BJ (cell line): ENCODE measurements around the gene SARDH. TPM values are rescaled to one million over a fixed set of nuclear protein-coding genes. Genes with fewer than 3 reads are reported as not detected.

Source experiments
- CTCF ChIA-PET: fragments of 350-600 bp; formaldehyde crosslinking; extraction: SDS; loops from one replicate; lab custom pipeline; 2021; ENCODE audit warnings: antibody characterized with exemption, inconsistent platforms; lab: Yijun Ruan, JAX
- POLR2A ChIA-PET: fragments of 300-600 bp; sonication (Branson Sonifier 250); formaldehyde crosslinking; extraction: SDS; loops from one replicate; lab custom pipeline; 2021; ENCODE audit warnings: antibody characterized with exemption; lab: Charles Lee
- DNase-seq: peaks from one replicate; pipeline ENCODE4 v3.0.0-alpha.2; 2011; ENCODE audit warnings: low read depth
- H3K27me3 ChIP-seq: 2 replicates; pipeline ENCODE4 v1.6.0; 2011; ENCODE audit warnings: low read length; ENCODE audit not compliant: control insufficient read depth, insufficient read depth
- H3K36me3 ChIP-seq: 2 replicates; pipeline ENCODE4 v1.5.1; 2011; ENCODE audit warnings: low read length; ENCODE audit not compliant: control insufficient read depth, insufficient read depth
- H3K4me3 ChIP-seq: 2 replicates; pipeline ENCODE4 v1.5.1; 2011; ENCODE audit warnings: low read depth, mild to moderate bottlenecking, control low read depth, low read length
- polyA plus RNA-seq: library from polyadenylated mRNA; depleted of rRNA; stranded (reverse); fragments of >200 nt; gene quantifications from 2 replicates; pipeline ENCODE4 v1.2.3, GENCODE V29; 2011
- TF ChIP-seq, protein P1 (sequence below): IDR thresholded peaks from 2 replicates; pipeline ENCODE4 v1.5.1; 2011; ENCODE audit warnings: low read depth, mild to moderate bottlenecking, control low read depth, inconsistent platforms, low read length, moderate library complexity; ENCODE audit not compliant: insufficient read depth

SARDH gene
- polyA plus RNA-seq, 1 experiment: 0.53 TPM

DNA sequence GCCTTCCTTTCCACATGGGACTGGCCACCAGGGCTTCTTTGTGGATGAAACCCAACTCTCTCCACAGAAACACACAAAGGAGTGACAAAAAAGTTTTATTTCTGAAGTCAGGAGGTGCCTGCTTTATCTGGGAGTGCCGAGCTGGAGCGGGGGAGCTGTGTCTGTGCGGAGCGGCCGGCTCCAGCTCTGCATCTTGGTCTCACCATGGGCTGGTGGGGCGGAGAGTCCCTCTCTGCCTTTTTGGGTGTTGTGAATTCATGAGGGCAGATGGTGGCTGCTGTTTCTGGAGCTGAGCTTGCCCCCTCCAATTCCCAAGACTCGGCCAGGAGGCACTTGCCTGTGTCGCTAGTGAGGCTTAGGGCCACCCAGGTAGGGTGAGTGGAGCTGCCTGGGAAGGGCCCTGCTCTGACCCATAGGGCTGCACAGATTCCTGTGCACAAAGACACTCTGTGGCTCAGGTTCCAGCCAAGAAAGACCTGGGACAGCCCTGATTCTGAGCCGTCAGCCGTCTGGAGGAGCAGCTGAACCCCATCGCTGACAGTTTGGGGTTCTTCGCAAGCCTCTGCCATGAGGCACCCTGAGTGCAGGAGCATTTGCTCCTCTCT is 100.6 kb downstream of the SARDH start:
- ChIA-PET CTCF (no interaction called here), POLR2A (no interaction called here)
- H3K4me3 ChIP-seq: no peak overlapping the region
- no peak for DNase-seq
- TF ChIP-seq, protein P1, sequence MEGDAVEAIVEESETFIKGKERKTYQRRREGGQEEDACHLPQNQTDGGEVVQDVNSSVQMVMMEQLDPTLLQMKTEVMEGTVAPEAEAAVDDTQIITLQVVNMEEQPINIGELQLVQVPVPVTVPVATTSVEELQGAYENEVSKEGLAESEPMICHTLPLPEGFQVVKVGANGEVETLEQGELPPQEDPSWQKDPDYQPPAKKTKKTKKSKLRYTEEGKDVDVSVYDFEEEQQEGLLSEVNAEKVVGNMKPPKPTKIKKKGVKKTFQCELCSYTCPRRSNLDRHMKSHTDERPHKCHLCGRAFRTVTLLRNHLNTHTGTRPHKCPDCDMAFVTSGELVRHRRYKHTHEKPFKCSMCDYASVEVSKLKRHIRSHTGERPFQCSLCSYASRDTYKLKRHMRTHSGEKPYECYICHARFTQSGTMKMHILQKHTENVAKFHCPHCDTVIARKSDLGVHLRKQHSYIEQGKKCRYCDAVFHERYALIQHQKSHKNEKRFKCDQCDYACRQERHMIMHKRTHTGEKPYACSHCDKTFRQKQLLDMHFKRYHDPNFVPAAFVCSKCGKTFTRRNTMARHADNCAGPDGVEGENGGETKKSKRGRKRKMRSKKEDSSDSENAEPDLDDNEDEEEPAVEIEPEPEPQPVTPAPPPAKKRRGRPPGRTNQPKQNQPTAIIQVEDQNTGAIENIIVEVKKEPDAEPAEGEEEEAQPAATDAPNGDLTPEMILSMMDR: no peak
- H3K27me3 ChIP-seq: peaks cover 20% of the 10 kb centered on the region
- H3K36me3 ChIP-seq: no peaks in the 10 kb centered on the region

DNA sequence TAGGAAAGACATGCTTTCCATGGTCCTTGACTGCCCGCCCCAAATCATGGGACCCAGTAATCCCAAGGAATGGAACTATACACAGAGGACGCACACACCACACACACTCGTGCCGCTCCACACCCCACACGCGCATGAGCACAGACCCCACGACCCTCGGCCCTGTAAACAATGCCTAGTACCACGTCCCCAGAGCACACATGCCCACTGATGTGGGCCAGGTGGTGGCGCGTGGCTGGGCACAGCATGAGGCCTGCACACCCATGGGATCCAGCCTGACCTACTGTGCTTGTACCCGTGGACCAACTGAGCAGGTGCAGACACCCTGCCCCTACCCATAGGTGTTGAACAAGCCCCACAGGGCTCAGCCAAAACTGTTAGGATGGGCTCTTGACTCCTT is 101.2 kb downstream of the SARDH start:
- POLR2A ChIA-PET: no interaction called here
- Histone ChIP-seq H3K27me3 (peaks cover 20% of the 10 kb centered on the region), H3K36me3 (no peaks in the 10 kb centered on the region), H3K4me3 (no peak overlapping the region)
- DNase-seq: no peak
- CTCF ChIA-PET: no interaction called here
- TF ChIP-seq, protein P1: no peak

DNA sequence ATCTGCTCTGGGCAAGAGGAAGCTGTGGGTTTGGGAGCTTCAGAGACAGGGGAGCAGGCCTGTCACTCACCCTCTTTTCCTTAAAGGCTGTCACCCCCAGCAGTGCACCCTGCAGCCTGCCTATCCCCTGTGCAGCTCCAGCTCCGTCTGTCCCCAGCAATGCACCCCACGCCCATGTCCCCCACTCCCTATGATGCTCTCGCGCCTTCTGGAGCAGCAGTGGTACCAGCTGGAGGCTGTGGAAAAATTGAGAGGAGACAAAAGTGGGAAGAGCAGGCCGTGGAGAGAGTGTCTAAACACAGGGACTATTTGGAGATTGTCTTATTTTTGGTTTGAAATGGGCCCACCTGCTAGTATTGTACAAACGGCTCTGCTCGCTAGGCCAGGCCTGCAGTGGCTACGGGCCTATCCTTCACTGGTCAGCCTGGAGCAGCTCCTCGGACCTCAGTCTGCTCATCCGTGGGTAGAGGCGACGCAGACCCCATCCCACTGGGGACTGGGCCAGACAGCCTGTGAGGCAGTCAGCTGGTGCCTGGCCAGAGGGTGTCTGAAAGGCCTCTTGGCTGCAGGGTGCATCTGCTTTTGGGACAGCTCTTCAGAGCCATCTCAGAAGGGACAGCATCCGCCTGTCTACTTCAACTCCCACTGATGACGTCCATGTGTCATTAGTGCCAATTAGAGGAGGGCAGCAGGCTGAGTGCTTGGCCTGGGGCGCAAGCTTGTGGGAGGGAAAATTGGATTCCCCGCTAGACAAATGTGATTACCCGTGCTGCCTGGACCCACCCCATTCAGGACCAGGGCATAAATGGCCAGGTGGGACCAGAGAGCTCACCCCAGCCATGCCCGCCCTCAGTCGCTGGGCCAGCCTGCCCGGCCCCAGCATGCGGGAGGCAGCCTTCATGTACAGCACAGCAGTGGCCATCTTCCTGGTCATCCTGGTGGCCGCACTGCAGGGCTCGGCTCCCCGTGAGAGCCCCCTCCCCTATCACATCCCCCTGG is 102.3 kb downstream of the SARDH start, which contains the start of gene DBH:
TSS of gene DBH (plus strand) at position 831 of the 999 bp plus-strand sequence. CDS start at position 840, 9 bp downstream.
- H3K4me3 ChIP-seq: no peak within 1 kb of the TSS
- CTCF ChIA-PET: no interaction called here
- POLR2A ChIA-PET: no interaction called here
- no peak for DNase-seq
- peaks cover 20% of the 10 kb centered on the region for H3K27me3 ChIP-seq
- TF ChIP-seq, protein P1: no peak
- H3K36me3 ChIP-seq: no peaks in the 10 kb centered on the region

DNA sequence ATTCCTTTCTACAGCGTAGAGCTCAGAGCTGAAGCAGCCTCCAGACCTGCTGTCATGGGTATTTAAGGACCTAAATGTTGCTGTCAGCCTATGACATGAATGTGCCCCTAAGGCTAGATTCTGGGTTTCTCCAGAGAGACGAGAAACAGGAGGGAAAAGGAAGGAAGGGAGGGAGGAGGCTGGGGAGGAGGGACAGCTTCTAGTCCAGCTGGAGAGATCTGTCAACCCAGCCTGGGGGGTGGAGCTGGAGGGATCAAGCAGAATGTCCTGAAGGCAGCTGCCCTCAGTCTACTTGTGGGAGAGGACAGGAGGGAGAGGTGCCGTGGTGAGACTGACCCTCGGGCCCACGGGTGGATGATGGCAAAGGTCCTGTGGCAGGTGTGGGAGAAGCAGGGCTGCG is 103.1 kb downstream of the SARDH start:
- no peak for DNase-seq
- POLR2A ChIA-PET: no interaction called here
- Histone ChIP-seq H3K36me3 (no peaks in the 10 kb centered on the region), H3K4me3 (no peak overlapping the region), H3K27me3 (peaks cover 20% of the 10 kb centered on the region)
- TF ChIP-seq, protein P1: no peak
- CTCF ChIA-PET: no interaction called here

DNA sequence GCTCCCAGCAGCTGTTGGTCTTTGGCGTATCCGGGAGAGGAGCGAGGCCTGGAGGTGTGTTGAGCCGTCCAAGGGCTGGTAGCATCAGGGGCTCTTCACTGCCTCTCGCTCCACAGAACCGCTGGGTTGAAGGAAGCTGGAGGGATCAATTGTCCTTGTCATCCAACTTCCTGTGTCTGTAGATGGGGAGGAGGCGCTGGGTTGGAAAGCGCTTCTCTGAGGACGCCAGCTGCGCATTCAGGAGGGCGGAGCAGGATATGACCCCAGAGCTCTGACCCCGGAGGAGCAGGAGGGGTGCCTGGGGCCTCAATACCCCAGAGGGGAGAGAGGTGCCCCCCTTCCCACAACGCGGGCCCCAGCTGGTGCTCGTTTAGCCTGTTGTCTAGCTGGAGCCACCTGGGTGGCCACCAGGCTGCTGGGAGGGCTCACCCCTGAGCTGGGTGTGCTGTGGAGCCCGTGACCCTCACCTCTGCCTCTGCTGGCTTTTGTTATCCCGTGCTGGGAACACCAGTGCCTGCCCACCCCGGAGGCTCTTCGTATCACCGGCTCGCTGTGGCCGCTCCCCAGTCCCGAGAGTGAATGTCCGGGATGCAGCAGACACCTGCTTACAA is 104.0 kb downstream of the SARDH start:
- TF ChIP-seq, protein P1: no peak
- DNase-seq: no peak
- CTCF ChIA-PET: interaction anchor here (0.6 kb wide), 1 partner anchor 100 kb away, joined by 3 read pairs; no protein-coding TSS in a partner anchor
- POLR2A ChIA-PET: no interaction called here
- H3K27me3 ChIP-seq: peaks cover 20% of the 10 kb centered on the region
- H3K4me3 ChIP-seq: no peak overlapping the region
- H3K36me3 ChIP-seq: no peaks in the 10 kb centered on the region
